Measurements from ENCODE around the gene SMIM36. TPM values are rescaled to one million over a fixed set of nuclear protein-coding genes. Genes with fewer than 3 reads are reported as not detected.

SMIM36 gene
- total RNA-seq, 1 experiment from 2014 or later: not detected

- CTCF ChIA-PET: no interaction called here
- TF ChIP-seq CTCF (IDR thresholded peaks at IDR 0.05; ENCODE audit: unreplicated experiment): no peak
- Mint-ChIP-seq H3K27me3 (ENCODE audit: unreplicated experiment) (no peaks in the 10 kb centered on the region), H3K9me3 (ENCODE audit: low read depth, unreplicated experiment) (no peaks in the 10 kb centered on the region), H3K27ac (ENCODE audit: unreplicated experiment) (no peak overlapping the region), H3K4me3 (ENCODE audit: low read depth, unreplicated experiment) (no peak overlapping the region), H3K36me3 (ENCODE audit: insufficient read depth, unreplicated experiment) (peaks cover 9% of the 10 kb centered on the region), H3K4me1 (ENCODE audit: low read depth, unreplicated experiment) (peaks cover under 1% of the 10 kb centered on the region)
- BruUV-seq (replicated peaks): no TSS peak
- DNase-seq: no peak
- intact Hi-C loops (cut with micrococcal nuclease; ENCODE audit: unreplicated experiment): no loop called here
Observed at GRCh38 chr17:55411463-55411855, 99.8 kb downstream of the SMIM36 start.

- TF ChIP-seq CTCF (IDR thresholded peaks at IDR 0.05; ENCODE audit: unreplicated experiment): no peak
- H3K9me3 Mint-ChIP-seq (ENCODE audit: low read depth, unreplicated experiment): no peaks in the 10 kb centered on the region
- H3K4me1 Mint-ChIP-seq (ENCODE audit: low read depth, unreplicated experiment): no peaks in the 10 kb centered on the region
- no peak overlapping the region for H3K4me3 Mint-ChIP-seq (ENCODE audit: low read depth, unreplicated experiment)
- intact Hi-C loops (cut with micrococcal nuclease; ENCODE audit: unreplicated experiment): no loop called here
- H3K27ac Mint-ChIP-seq (ENCODE audit: unreplicated experiment): no peak overlapping the region
- DNase-seq: no peak
- H3K27me3 Mint-ChIP-seq (ENCODE audit: unreplicated experiment): no peaks in the 10 kb centered on the region
- CTCF ChIA-PET: no interaction called here
- BruUV-seq (replicated peaks): no TSS peak
- H3K36me3 Mint-ChIP-seq (ENCODE audit: insufficient read depth, unreplicated experiment): peaks cover 9% of the 10 kb centered on the region
Observed at GRCh38 chr17:55410722-55411462, 100.4 kb downstream of the SMIM36 start.

GRCh38 chr17:55409030-55409800, 102.0 kb downstream of the SMIM36 start:
- H3K9me3 Mint-ChIP-seq (ENCODE audit: low read depth, unreplicated experiment): no peaks in the 10 kb centered on the region
- no peak overlapping the region for H3K27ac Mint-ChIP-seq (ENCODE audit: unreplicated experiment)
- no peak for DNase-seq
- H3K4me1 Mint-ChIP-seq (ENCODE audit: low read depth, unreplicated experiment): no peaks in the 10 kb centered on the region
- intact Hi-C loops (cut with micrococcal nuclease; ENCODE audit: unreplicated experiment): no loop called here
- no peak overlapping the region for H3K4me3 Mint-ChIP-seq (ENCODE audit: low read depth, unreplicated experiment)
- BruUV-seq (replicated peaks): no TSS peak
- TF ChIP-seq CTCF (IDR thresholded peaks at IDR 0.05; ENCODE audit: unreplicated experiment): no peak
- no peaks in the 10 kb centered on the region for H3K27me3 Mint-ChIP-seq (ENCODE audit: unreplicated experiment)
- CTCF ChIA-PET: interaction anchor here (0.6 kb wide), 1 partner anchor 341 kb away, joined by 6 read pairs; no protein-coding TSS in a partner anchor
- H3K36me3 Mint-ChIP-seq (ENCODE audit: insufficient read depth, unreplicated experiment): peaks cover 9% of the 10 kb centered on the region

GRCh38 chr17:55407641-55408566, 103.3 kb downstream of the SMIM36 start:
- Mint-ChIP-seq H3K36me3 (ENCODE audit: insufficient read depth, unreplicated experiment) (peaks cover 9% of the 10 kb centered on the region), H3K27ac (ENCODE audit: unreplicated experiment) (no peak overlapping the region), H3K4me3 (ENCODE audit: low read depth, unreplicated experiment) (no peak overlapping the region), H3K27me3 (ENCODE audit: unreplicated experiment) (no peaks in the 10 kb centered on the region), H3K4me1 (ENCODE audit: low read depth, unreplicated experiment) (no peaks in the 10 kb centered on the region), H3K9me3 (ENCODE audit: low read depth, unreplicated experiment) (no peaks in the 10 kb centered on the region)
- no peak for DNase-seq
- TF ChIP-seq CTCF (IDR thresholded peaks at IDR 0.05; ENCODE audit: unreplicated experiment): no peak
- no TSS peak for BruUV-seq (replicated peaks)
- CTCF ChIA-PET: no interaction called here
- intact Hi-C loops (cut with micrococcal nuclease; ENCODE audit: unreplicated experiment): no loop called here
